GM12878 (cell line): ENCODE data around the gene FUT7. TPM values are rescaled to one million over a fixed set of nuclear protein-coding genes. Genes with fewer than 3 reads are reported as not detected.

ENCODE experiments used
- ATAC-seq: fragments of 200-7000 bp; cut with Tn5 transposase; 3 replicates; pipeline ENCODE4 v1.9.1; 2020; ENCODE audit warnings: mild to moderate bottlenecking, moderate library complexity
- BruUV-seq: library from RNA; stranded (reverse); fragments of 400-500 nt; replicated peaks from 2 replicates; lab custom pipeline; 2021; lab: Mats Ljungman, UMichigan
- CTCF ChIA-PET: fragments of 300-600 bp; sonication (Branson Sonifier 250); formaldehyde crosslinking; extraction: SDS; loops from one replicate; lab custom pipeline; 2021; ENCODE audit warnings: inconsistent platforms; lab: Yijun Ruan, JAX
- POLR2A ChIA-PET: fragments of 350-600 bp; formaldehyde crosslinking; extraction: SDS; loops from one replicate; lab custom pipeline; 2021; ENCODE audit warnings: inconsistent platforms; lab: Charles Lee
- RAD21 ChIA-PET: fragments of 300-600 bp; sonication (Branson Sonifier 250); formaldehyde crosslinking; loops from one replicate; lab custom pipeline; 2023; ENCODE audit warnings: antibody characterized with exemption; ENCODE audit not compliant: unreplicated experiment; lab: Charles Lee
- SMC1A ChIA-PET: fragments of 300-600 bp; sonication (Branson Sonifier 250); formaldehyde crosslinking; loops from one replicate; lab custom pipeline; 2023; ENCODE audit not compliant: unreplicated experiment, uncharacterized antibody; lab: Charles Lee
- DNase-seq: peaks from one replicate; pipeline ENCODE4 v3.0.0-alpha.2; 2011; ENCODE audit warnings: low read depth, low spot score
- FAIRE-seq: peaks from 3 replicates; lab custom pipeline; 2011; peaks lifted over from hg19 to GRCh38; lab: Jason Lieb, UNC
- H2AFZ ChIP-seq: 2 replicates; pipeline ENCODE4 v1.6.0; 2011; ENCODE audit warnings: low read depth, low read length, control low read depth; ENCODE audit not compliant: control insufficient read depth
- H3K27ac ChIP-seq: 2 replicates; pipeline ENCODE4 v1.5.1; 2011; ENCODE audit warnings: control low read depth; ENCODE audit not compliant: control insufficient read depth, insufficient read depth
- H3K27me3 ChIP-seq, 2 experiments: replicated peaks in 1 of 2; 2 replicates each; pipeline versions ENCODE4 v1.6.0 to v1.6.1; 2011; ENCODE audit warnings: low read length in 1 of 2; ENCODE audit not compliant: control insufficient read depth in 2 of 2, insufficient read depth in 2 of 2
- H3K36me3 ChIP-seq, 2 experiments: 2 replicates each; pipeline ENCODE4 v1.5.1; 2011; ENCODE audit warnings: low read length in 1 of 2; ENCODE audit not compliant: control insufficient read depth in 2 of 2, insufficient read depth in 2 of 2
- H3K4me1 ChIP-seq: 2 replicates; pipeline ENCODE4 v1.6.1; 2011; ENCODE audit warnings: mild to moderate bottlenecking, low read length, moderate library complexity, mixed read lengths; ENCODE audit not compliant: control insufficient read depth, insufficient read depth
- H3K4me2 ChIP-seq: 2 replicates; pipeline ENCODE4 v1.6.0; 2011; ENCODE audit warnings: control low read depth; ENCODE audit not compliant: control insufficient read depth, insufficient read depth
- H3K4me3 ChIP-seq: fragments of 200-600 bp; sonication (generic); 2 replicates; pipeline ENCODE4 v1.5.1; 2016
- H3K79me2 ChIP-seq: 2 replicates; pipeline ENCODE4 v1.6.0; 2011; ENCODE audit warnings: low read length; ENCODE audit not compliant: control insufficient read depth, insufficient read depth
- H3K9ac ChIP-seq: 2 replicates; pipeline ENCODE4 v1.8.0; 2011; ENCODE audit warnings: low read length, control low read depth, mixed read lengths; ENCODE audit not compliant: control insufficient read depth, insufficient read depth
- H3K9me3 ChIP-seq: replicated peaks from 3 replicates; pipeline ENCODE4 v1.5.1; 2011; ENCODE audit warnings: mild to moderate bottlenecking, low read length; ENCODE audit not compliant: control insufficient read depth, insufficient read depth
- H4K20me1 ChIP-seq: 2 replicates; pipeline ENCODE4 v1.6.0; 2011; ENCODE audit not compliant: control insufficient read depth, insufficient read depth
- BCL3 ChIP-seq: IDR thresholded peaks from 2 replicates; pipeline ENCODE4 v1.6.1; 2011; ENCODE audit warnings: borderline replicate concordance, low read depth, mild to moderate bottlenecking, moderate library complexity, low read length; ENCODE audit not compliant: insufficient read depth, poor library complexity, severe bottlenecking
- CHD2 ChIP-seq: IDR thresholded peaks from 2 replicates; pipeline ENCODE4 v1.6.1; 2011; ENCODE audit warnings: low read depth, low read length, improper control_type of control experiment, borderline replicate concordance
- ELK1 ChIP-seq: IDR thresholded peaks from 2 replicates; pipeline ENCODE4 v1.6.1; 2012; ENCODE audit warnings: low read depth, low read length, improper control_type of control experiment
- EP300 ChIP-seq, 2 experiments: fragments of 150-350 bp in 1 of 2; IDR thresholded peaks; 2 replicates each; pipeline ENCODE4 v1.6.1; 2011 to 2012; ENCODE audit warnings: low read depth in 2 of 2, low read length in 2 of 2, borderline replicate concordance in 1 of 2, improper control_type of control experiment in 1 of 2, inconsistent platforms in 1 of 2; ENCODE audit not compliant: control insufficient read depth in 1 of 2
- HDAC6 ChIP-seq: fragments of 200-600 bp; sonication (generic); IDR thresholded peaks from one replicate; pipeline ENCODE4 v1.8.0; 2017; ENCODE audit warnings: antibody characterized with exemption; ENCODE audit not compliant: unreplicated experiment
- JUNB ChIP-seq: IDR thresholded peaks from 2 replicates; pipeline ENCODE4 v1.6.1; 2016; ENCODE audit warnings: antibody characterized with exemption, mild to moderate bottlenecking
- KDM1A ChIP-seq: fragments of 200-600 bp; sonication (generic); IDR thresholded peaks from 2 replicates; pipeline ENCODE4 v1.6.1; 2016; ENCODE audit warnings: borderline replicate concordance
- RBBP5 ChIP-seq: fragments of 200-600 bp; sonication (generic); conservative IDR thresholded peaks from 2 replicates; pipeline ENCODE4 v1.6.1; 2016
- SPI1 ChIP-seq: IDR thresholded peaks from 2 replicates; pipeline ENCODE4 v1.6.1; 2011; ENCODE audit warnings: low read depth, mild to moderate bottlenecking, low read length, moderate library complexity, borderline replicate concordance; ENCODE audit not compliant: insufficient read depth
- SUPT20H ChIP-seq: IDR thresholded peaks from 2 replicates; pipeline ENCODE4 v1.6.1; 2011; ENCODE audit warnings: low read depth, mild to moderate bottlenecking, low read length, moderate library complexity, borderline replicate concordance; ENCODE audit not compliant: control insufficient read depth
- ZNF384 ChIP-seq: IDR thresholded peaks from 2 replicates; pipeline ENCODE4 v1.6.1; 2012; ENCODE audit warnings: low read depth, mild to moderate bottlenecking, low read length, improper control_type of control experiment, borderline replicate concordance
- WGBS: methylation state at CpG from one replicate; pipeline ENCODE4 v1.1.6; 2016; ENCODE audit warnings: low lambda C conversion rate; ENCODE audit not compliant: insufficient replicate concordance, insufficient coverage; ENCODE audit errors: missing lambda C conversion rate; 5-methylcytosine and 5-hydroxymethylcytosine counted together
- in situ Hi-C: fragments of 300-500 bp; cut with MboI; formaldehyde crosslinking; loops from 9 replicates; pipeline ENCODE4 v1.14.3; 2018; ENCODE audit warnings: mixed read lengths
- intact Hi-C: fragments of 100-400 bp; cut with micrococcal nuclease; formaldehyde crosslinking; loops from one replicate; pipeline ENCODE4 v1.14.2; 2022; ENCODE audit not compliant: unreplicated experiment
- polyA plus RNA-seq, 11 experiments: library from polyadenylated mRNA; depleted of rRNA in 4 of 11; unstranded in 6 of 11; stranded (reverse) in 5 of 11; fragments of >200 nt; fragmentation: Nextera tagmentation in 4 of 11; fragmentation: Illumina TruSeq in 1 of 11; extraction: Ambion mirVana in 4 of 11; extraction: Trizol in 1 of 11; gene quantifications; 1 replicate in 1 of 11; 2 replicates in 10 of 11; pipeline versions ENCODE4 v1.2.1 to v1.2.3, GENCODE V29; 2011 to 2016; ENCODE audit warnings: inconsistent platforms in 2 of 11, missing spikeins in 2 of 11, low read depth in 1 of 11
- total RNA-seq, 4 experiments: library from RNA; depleted of rRNA in 3 of 4; stranded (reverse); fragments of >200 nt in 3 of 4; fragmentation: Illumina TruSeq in 1 of 4; extraction: Trizol in 1 of 4; gene quantifications; 2 replicates each; pipeline versions ENCODE4 v1.2.1 to v1.2.3, GENCODE V29; 2013 to 2021
- TF ChIP-seq, protein P1 (sequence below): fragments of 450-650 bp; IDR thresholded peaks from 2 replicates; pipeline ENCODE4 v1.6.1; 2017; ENCODE audit warnings: borderline replicate concordance
- TF ChIP-seq, protein P2 (sequence below): fragments of 450-650 bp; IDR thresholded peaks from 2 replicates; pipeline ENCODE4 v1.6.1; 2018; ENCODE audit warnings: mild to moderate bottlenecking, low read depth, moderate library complexity; ENCODE audit not compliant: partially characterized antibody
- TF ChIP-seq, protein P3 (sequence below): IDR thresholded peaks from 2 replicates; pipeline ENCODE4 v1.6.1; 2012; ENCODE audit warnings: low read length, inconsistent platforms

Gene FUT7
- total and polyA plus RNA-seq, 10 of the 15 experiments (the other 5 are each of a cell fraction or from before 2014, with no cell fraction given): 0.04 to 0.62 (median 0.20) TPM; not detected in 2

- intact Hi-C loops: no loop called here
- WGBS: 90% methylated on average over 17 of the region's 23 CpGs
- no peak for TF ChIP-seq HDAC6
- TF ChIP-seq JUNB: no peak
- TF ChIP-seq SUPT20H: no peak
- TF ChIP-seq RBBP5: no peak
- no peak for TF ChIP-seq KDM1A
- TF ChIP-seq ZNF384: no peak
- TF ChIP-seq CHD2: no peak
- TF ChIP-seq SPI1: no peak
- no peak for TF ChIP-seq BCL3
- TF ChIP-seq, protein P1, sequence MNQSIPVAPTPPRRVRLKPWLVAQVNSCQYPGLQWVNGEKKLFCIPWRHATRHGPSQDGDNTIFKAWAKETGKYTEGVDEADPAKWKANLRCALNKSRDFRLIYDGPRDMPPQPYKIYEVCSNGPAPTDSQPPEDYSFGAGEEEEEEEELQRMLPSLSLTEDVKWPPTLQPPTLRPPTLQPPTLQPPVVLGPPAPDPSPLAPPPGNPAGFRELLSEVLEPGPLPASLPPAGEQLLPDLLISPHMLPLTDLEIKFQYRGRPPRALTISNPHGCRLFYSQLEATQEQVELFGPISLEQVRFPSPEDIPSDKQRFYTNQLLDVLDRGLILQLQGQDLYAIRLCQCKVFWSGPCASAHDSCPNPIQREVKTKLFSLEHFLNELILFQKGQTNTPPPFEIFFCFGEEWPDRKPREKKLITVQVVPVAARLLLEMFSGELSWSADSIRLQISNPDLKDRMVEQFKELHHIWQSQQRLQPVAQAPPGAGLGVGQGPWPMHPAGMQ: no peak
- TF ChIP-seq, protein P2, sequence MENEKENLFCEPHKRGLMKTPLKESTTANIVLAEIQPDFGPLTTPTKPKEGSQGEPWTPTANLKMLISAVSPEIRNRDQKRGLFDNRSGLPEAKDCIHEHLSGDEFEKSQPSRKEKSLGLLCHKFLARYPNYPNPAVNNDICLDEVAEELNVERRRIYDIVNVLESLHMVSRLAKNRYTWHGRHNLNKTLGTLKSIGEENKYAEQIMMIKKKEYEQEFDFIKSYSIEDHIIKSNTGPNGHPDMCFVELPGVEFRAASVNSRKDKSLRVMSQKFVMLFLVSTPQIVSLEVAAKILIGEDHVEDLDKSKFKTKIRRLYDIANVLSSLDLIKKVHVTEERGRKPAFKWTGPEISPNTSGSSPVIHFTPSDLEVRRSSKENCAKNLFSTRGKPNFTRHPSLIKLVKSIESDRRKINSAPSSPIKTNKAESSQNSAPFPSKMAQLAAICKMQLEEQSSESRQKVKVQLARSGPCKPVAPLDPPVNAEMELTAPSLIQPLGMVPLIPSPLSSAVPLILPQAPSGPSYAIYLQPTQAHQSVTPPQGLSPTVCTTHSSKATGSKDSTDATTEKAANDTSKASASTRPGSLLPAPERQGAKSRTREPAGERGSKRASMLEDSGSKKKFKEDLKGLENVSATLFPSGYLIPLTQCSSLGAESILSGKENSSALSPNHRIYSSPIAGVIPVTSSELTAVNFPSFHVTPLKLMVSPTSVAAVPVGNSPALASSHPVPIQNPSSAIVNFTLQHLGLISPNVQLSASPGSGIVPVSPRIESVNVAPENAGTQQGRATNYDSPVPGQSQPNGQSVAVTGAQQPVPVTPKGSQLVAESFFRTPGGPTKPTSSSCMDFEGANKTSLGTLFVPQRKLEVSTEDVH: no peak
- no peak for TF ChIP-seq EP300 (IDR thresholded peaks at IDR 0.05; ENCODE audit: borderline replicate concordance in 1 of 2, control insufficient read depth in 1 of 2, low read depth in 2 of 2, low read length in 2 of 2)
- TF ChIP-seq ELK1: no peak
- TF ChIP-seq, protein P3, sequence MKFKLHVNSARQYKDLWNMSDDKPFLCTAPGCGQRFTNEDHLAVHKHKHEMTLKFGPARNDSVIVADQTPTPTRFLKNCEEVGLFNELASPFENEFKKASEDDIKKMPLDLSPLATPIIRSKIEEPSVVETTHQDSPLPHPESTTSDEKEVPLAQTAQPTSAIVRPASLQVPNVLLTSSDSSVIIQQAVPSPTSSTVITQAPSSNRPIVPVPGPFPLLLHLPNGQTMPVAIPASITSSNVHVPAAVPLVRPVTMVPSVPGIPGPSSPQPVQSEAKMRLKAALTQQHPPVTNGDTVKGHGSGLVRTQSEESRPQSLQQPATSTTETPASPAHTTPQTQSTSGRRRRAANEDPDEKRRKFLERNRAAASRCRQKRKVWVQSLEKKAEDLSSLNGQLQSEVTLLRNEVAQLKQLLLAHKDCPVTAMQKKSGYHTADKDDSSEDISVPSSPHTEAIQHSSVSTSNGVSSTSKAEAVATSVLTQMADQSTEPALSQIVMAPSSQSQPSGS: no peak
Observed at GRCh38 chr9:137022662-137023008, 9.3 kb downstream of the FUT7 start.

More at GRCh38 chr9:137022662-137023008, 9.3 kb downstream of the FUT7 start:
- Histone ChIP-seq H2AFZ (no peak overlapping the region), H3K36me3 (no peaks in the 10 kb centered on the region), H4K20me1 (no peaks in the 10 kb centered on the region), H3K4me3 (no peak overlapping the region), H3K4me1 (no peaks in the 10 kb centered on the region), H3K27ac (no peak overlapping the region), H3K9ac (no peak overlapping the region), H3K9me3 (no peaks in the 10 kb centered on the region), H3K79me2 (no peaks in the 10 kb centered on the region), H3K4me2 (no peak overlapping the region), H3K27me3 (peaks cover 0 to 2% of the 10 kb centered on the region in 2 experiments; a peak in 2 of 4 replicates)
- no peak for ATAC-seq
- SMC1A ChIA-PET: no interaction called here
- RAD21 ChIA-PET: no interaction called here
- no peak for DNase-seq
- in situ Hi-C loops: no loop called here
- no peak for FAIRE-seq
- CTCF ChIA-PET: no interaction called here
- no TSS peak for BruUV-seq
- POLR2A ChIA-PET: no interaction called here
